Loucy (cell line): ENCODE results near the gene PABPN1L.

ENCODE experiments used
- EZH2phosphoT487 ChIP-seq: fragments of 200-600 bp; IDR thresholded peaks from 2 replicates; pipeline ENCODE4 v1.6.1; 2018; ENCODE audit warnings: antibody characterized with exemption, mild to moderate bottlenecking, moderate library complexity, borderline replicate concordance
- TF ChIP-seq, protein P1 (sequence below): fragments of 200-600 bp; sonication (generic); conservative IDR thresholded peaks from 2 replicates; pipeline ENCODE4 v1.5.1; 2014; ENCODE audit warnings: mild to moderate bottlenecking, antibody characterized with exemption, low read length

GRCh38 chr16:88881007-88881615 is 14.7 kb upstream of the PABPN1L start:
- TF ChIP-seq, protein P1, sequence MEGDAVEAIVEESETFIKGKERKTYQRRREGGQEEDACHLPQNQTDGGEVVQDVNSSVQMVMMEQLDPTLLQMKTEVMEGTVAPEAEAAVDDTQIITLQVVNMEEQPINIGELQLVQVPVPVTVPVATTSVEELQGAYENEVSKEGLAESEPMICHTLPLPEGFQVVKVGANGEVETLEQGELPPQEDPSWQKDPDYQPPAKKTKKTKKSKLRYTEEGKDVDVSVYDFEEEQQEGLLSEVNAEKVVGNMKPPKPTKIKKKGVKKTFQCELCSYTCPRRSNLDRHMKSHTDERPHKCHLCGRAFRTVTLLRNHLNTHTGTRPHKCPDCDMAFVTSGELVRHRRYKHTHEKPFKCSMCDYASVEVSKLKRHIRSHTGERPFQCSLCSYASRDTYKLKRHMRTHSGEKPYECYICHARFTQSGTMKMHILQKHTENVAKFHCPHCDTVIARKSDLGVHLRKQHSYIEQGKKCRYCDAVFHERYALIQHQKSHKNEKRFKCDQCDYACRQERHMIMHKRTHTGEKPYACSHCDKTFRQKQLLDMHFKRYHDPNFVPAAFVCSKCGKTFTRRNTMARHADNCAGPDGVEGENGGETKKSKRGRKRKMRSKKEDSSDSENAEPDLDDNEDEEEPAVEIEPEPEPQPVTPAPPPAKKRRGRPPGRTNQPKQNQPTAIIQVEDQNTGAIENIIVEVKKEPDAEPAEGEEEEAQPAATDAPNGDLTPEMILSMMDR: no peak
- TF ChIP-seq EZH2phosphoT487: no peak
